HepG2 (cell line): ENCODE measurements around the gene FGGY.

ENCODE experiments used
- CBFB ChIP-seq: sonication (generic); formaldehyde crosslinking; IDR thresholded peaks from 2 replicates; pipeline ENCODE4 v1.4.0; 2020; ENCODE audit warnings: missing genetic modification reagents
- HNF4A ChIP-seq: sonication (generic); formaldehyde crosslinking; IDR thresholded peaks from 2 replicates; pipeline ENCODE4 v1.4.0; 2020; ENCODE audit warnings: missing genetic modification reagents
- SRSF9 ChIP-seq: fragments of 200-400 bp; formaldehyde crosslinking; IDR thresholded peaks from 2 replicates; pipeline ENCODE4 v1.6.1; 2018; ENCODE audit warnings: borderline replicate concordance, mild to moderate bottlenecking, low read depth, low read length; ENCODE audit not compliant: insufficient read depth, poor library complexity, severe bottlenecking
- TAF15 ChIP-seq: fragments of 200-400 bp; formaldehyde crosslinking; IDR thresholded peaks from one replicate; pipeline ENCODE4 v1.6.1; 2018; ENCODE audit warnings: mild to moderate bottlenecking, low read depth, low read length; ENCODE audit not compliant: poor library complexity, severe bottlenecking
- ZFP36 ChIP-seq: fragments of 150-350 bp; IDR thresholded peaks from 2 replicates; pipeline ENCODE4 v1.6.1; 2018; ENCODE audit warnings: borderline replicate concordance, low read length, low read depth; ENCODE audit not compliant: partially characterized antibody
- ZNF335 ChIP-seq: sonication (generic); formaldehyde crosslinking; IDR thresholded peaks from 2 replicates; pipeline ENCODE4 v1.4.0; 2020; ENCODE audit warnings: missing genetic modification reagents
- TF ChIP-seq, protein P1 (sequence below), 2 experiments: fragments of 450-650 bp in 1 of 2; sonication (generic) in 1 of 2; formaldehyde crosslinking in 1 of 2; IDR thresholded peaks; 2 replicates each; pipeline versions ENCODE4 v1.6.1 to v1.8.0; 2016 to 2022; ENCODE audit warnings: antibody characterized with exemption in 1 of 2, mild to moderate bottlenecking in 1 of 2, missing genetic modification reagents in 1 of 2

DNA sequence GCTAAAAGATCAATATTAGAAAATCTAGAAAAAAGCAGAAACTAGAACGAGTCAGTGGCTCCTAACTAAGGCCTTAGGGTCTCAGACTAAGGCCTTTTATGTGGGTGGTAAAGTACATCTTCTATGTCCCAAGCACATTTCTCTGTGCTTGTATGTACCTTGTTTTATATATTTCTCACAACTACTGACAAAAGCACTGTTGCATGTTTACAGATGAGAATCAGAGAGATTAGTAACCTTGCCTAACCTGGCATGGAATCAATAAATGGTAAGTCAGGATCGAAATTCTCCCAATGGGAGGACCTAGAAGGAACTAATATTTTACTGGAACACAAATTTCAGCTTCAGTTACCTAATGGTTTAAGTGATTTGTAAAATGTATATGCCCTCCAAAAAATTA lies 160.9 kb downstream of the FGGY start:
- TF ChIP-seq ZNF335 (CRISPR knock-in tag) (no peak), ZFP36 (no peak), TAF15 (no peak), CBFB (CRISPR knock-in tag) (no peak), SRSF9 (no peak), HNF4A (CRISPR knock-in tag) (no peak)
- TF ChIP-seq, protein P1, sequence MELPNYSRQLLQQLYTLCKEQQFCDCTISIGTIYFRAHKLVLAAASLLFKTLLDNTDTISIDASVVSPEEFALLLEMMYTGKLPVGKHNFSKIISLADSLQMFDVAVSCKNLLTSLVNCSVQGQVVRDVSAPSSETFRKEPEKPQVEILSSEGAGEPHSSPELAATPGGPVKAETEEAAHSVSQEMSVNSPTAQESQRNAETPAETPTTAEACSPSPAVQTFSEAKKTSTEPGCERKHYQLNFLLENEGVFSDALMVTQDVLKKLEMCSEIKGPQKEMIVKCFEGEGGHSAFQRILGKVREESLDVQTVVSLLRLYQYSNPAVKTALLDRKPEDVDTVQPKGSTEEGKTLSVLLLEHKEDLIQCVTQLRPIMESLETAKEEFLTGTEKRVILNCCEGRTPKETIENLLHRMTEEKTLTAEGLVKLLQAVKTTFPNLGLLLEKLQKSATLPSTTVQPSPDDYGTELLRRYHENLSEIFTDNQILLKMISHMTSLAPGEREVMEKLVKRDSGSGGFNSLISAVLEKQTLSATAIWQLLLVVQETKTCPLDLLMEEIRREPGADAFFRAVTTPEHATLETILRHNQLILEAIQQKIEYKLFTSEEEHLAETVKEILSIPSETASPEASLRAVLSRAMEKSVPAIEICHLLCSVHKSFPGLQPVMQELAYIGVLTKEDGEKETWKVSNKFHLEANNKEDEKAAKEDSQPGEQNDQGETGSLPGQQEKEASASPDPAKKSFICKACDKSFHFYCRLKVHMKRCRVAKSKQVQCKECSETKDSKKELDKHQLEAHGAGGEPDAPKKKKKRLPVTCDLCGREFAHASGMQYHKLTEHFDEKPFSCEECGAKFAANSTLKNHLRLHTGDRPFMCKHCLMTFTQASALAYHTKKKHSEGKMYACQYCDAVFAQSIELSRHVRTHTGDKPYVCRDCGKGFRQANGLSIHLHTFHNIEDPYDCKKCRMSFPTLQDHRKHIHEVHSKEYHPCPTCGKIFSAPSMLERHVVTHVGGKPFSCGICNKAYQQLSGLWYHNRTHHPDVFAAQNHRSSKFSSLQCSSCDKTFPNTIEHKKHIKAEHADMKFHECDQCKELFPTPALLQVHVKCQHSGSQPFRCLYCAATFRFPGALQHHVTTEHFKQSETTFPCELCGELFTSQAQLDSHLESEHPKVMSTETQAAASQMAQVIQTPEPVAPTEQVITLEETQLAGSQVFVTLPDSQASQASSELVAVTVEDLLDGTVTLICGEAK (IDR thresholded peaks at IDR 0.05), result no peak
- TF ChIP-seq, protein P1 (CRISPR knock-in tag; IDR thresholded peaks at IDR 0.05), result no peak
